NOMO-1 (cell line): ENCODE results near the gene IGSF21.

ENCODE experiments used
- DNase-seq, 2 experiments: peaks; one replicate each; lab custom pipeline; 2025; ENCODE audit not compliant: unreplicated experiment in 2 of 2; lab: John Stamatoyannopoulos, UW

The IGSF21 gene

GRCh38 chr1:18107369-18108298, at the start of gene IGSF21:
IGSF21 (plus strand) TSS chr1:18107798; CDS start chr1:18108129, 331 bp downstream.
- DNase-seq = no peak

- DNase-seq = no peak
These were observed 49.2 kb upstream of the IGSF21 start for GRCh38 chr1:18058206-18058921.

DNA sequence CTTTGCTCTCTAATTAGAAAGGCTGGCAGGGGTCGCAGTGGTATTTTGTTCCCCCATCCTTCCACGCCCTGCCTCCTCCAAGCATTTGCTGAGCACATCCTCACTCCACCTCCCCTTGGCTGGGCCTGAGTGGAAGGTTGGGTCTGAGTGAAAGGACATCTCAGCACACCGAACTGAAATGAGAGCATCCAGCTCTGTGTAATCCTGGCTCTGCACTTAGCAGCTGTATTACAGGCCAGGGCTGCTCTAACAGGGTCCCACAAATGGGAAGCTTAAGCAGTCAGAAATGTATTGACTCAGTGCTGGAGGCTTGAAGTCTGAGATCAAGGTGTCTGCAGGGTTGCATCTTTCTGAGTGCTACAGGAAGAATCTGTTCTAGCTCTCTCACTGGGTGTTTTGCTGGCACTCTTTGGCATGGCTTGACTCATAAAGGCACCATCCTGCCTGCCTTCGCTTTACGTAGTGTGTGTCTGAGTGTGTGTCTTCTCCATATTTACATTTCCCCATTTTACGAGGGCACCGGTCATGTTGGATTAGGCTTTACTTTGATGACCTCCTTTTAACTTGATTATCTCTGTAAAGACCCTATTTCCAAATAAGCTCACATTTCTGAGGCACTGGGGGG, 48.5 kb upstream of the IGSF21 start:
- no peak for DNase-seq

DNA sequence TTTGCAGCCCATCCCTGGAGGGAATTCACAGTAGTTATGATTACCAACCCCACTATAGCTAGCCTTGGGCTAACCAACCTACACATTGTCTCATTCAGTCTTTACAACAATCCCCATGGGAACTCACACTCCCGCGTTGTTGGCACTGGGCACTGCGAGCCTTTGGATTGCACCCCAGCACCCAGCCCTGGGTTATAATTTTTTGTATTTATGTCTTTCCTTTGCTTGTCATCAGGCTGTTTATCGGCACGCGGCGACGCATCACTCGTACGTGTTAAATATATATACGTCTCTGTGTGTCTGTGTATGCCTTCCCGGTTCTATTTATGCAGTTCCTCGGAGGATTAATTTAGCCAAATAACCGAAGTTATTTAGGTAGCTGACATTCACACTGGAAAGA, 47.2 kb upstream of the IGSF21 start:
- no peak for DNase-seq

DNA sequence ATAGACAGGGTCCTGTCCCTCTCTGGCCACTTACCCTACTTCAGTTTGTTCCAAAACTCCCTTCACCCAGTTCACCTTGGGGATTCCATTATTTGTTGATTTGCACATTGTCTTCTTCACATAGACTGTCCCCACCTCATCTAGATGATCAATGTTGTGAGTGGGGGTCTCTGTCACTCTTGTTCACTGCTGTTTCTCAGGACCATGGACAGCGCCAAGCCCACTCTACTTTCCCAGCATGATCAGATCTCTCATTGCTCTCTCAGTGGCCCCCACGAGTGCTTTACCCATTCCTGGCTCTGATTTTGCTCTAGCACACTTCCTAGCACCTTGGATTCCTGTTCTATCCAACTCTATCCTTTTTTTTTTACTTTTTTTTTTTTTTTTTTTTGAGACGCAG, 45.4 kb upstream of the IGSF21 start:
- no peak for DNase-seq

- DNase-seq = no peak
These were observed 43.1 kb upstream of the IGSF21 start for GRCh38 chr1:18064534-18064933.

DNA sequence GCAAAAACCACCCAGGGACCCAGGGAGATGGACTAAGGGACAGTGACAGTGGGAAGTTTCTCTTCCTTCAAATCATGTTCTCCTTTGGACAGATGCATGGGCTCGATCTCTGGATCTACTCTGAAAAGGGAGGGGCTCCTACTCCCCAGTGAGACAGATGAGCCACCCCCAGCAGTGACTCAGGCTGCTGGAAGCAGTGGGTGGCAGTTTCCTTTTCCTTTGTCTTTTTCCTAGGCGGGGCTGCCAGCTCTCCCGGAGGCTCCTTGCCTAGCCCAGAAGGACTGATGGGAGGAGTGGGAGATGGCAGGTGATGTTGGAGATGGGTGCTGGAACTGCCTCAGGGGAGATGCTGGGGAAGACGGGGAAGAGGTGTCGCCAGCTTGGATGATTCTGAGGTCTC, 41.0 kb upstream of the IGSF21 start:
- no peak for DNase-seq

DNA sequence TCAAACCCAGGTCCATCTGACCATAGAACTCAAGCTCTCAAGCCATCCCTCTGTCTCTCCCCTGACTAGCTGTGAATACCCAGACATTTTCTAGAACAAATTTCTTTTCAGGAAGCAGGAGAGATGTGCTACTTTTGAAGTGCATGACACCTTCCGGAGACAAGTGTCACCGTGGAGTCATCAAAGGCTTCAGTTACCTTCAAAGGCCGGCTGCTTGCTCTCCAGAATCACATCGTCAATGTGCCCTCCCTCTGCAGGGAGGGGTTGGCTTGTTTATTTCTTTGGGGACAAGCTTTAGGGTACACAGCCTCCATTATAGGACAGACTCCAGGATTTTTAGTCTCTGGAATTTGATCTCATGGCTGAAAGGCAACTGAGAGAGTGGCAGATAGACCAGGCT, 37.7 kb upstream of the IGSF21 start:
- no peak for DNase-seq

DNA sequence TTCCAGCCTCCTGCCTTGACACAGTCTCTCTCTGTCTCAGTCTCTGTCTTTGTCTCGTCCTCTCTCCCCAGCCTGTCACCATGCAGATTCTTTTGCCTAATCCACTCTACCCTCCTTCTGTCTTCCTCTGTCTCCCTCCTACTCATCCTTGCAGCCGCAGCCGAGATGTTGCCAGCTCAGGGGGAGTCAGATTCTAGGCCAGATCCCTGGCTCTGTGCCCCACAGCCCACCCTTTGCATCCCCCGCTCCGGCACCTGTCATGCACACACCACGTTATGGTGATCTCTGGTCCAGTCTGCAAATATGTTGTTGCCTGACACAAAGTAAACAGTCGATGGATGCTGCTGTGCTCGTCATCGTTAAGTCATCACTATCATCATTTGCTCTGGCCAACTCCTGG, 35.5 kb upstream of the IGSF21 start:
- DNase-seq = no peak

- DNase-seq = no peak
These were observed 34.4 kb upstream of the IGSF21 start for GRCh38 chr1:18073066-18073642.

DNA sequence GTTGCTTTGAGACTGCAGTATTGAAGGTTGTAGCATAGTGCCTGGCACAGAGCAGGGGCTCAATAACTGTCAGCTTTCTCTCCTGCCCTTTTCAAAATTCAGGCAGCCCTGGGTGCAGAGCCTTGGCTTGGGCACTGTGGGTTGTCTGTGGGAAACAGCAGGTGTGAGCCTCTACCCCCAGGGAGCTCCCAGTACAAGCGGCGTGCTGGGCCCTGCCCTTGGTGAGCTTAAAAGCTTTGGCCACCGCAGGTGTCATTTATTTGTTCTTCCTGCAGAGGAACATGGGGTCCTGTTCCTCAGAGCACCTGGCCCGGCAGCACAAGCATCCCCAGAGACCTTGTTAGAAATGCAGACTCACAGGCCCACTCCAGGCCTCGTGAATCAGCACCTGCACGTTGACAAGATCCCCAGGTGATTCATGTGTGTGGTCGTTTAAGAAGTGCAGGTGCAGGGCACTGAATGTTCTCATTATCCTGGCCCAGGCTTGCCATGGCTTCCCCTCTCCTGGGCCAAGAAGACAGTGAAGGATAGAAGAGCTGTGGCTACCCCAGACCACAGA, 29.9 kb upstream of the IGSF21 start:
- no peak for DNase-seq

DNA sequence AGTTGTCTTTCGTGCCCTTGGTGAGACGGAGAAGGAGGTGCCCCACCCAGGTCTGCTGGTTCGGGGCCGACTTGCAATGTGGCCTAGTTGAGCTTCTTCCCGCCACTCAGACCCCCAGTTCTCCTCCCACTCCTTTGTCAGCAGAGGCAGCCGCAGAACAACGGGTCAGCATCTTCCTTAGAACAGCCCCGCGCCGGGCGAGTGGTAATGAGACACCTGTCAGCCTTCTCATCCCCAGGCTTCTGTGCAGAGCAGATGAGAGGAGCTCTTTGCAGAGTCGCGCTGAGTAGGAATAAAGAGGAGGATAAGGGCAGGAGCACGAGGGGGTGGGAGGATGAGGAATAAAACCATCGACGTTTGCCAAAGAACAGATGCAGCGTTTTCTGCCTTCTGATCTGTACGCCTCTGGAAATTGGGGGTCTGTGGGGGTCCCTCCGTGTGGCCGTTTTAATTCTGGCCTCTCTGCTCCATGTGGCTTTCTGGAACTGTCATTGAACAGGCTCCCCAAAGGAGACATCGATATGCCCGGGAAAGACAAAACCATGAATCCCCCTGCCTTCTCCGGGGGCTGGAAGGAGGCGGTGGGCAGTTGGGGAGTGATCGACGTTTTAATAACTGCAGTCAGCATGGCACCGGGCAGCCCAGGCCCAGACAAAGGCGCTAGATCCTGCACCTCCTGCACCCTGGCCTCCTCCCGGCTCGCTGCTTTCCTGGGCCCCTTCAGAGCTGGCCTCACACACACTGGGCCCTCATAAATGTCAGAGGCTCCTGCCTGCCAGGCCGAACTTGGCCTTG, 27.5 kb upstream of the IGSF21 start:
- DNase-seq = no peak

GRCh38 chr1:18085387-18086074, 22.1 kb upstream of the IGSF21 start:
- no peak for DNase-seq

DNA sequence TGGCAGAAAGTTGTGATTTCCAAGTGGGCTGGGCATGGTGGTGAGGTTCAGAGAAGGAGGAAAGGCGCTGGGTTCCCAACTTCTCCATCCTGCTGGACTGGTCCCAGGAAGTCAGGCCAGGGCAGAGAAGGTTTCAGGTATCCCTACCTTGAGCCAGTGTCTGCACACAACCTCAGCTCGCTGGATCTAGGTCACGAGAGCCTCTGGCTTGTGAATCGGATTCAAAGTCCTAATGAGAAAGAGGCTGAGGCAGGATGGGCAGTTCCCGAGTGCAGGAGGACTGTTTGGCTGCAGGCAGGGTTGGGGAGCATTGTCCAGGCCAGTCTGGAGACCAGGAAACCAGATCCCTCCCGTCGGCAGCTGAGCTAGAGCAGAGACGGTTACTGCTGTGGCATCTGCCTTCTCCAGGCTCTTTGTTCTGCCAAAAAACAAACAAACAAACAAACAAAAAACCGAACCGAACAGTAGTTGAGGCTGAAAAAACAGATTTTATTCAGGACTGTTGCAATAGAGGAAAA, 19.5 kb upstream of the IGSF21 start:
- no peak for DNase-seq

GRCh38 chr1:18089488-18089887, 18.1 kb upstream of the IGSF21 start:
- DNase-seq = no peak

DNA sequence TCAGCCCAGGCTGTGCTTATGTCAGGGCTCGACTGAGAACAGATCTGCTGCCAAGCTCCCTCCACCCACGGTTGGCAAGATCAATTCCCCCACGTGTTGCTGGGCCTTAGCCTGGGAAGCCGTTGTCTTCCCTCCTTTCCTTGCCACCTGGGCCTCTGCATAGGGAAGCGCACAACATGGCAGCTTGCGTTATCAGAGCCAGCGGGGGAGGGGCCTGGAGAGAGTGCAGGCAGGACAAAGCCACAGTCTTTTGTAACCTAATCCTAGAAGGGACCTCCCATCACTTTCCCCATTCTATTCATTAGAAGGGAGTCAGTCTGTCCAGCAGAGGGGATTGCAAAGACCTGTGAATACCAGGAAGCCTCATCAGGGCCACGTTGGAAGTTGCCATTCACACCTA, 17.0 kb upstream of the IGSF21 start:
- DNase-seq = no peak

- DNase-seq = no peak
These were observed 15.7 kb upstream of the IGSF21 start for GRCh38 chr1:18091660-18092446.

DNA sequence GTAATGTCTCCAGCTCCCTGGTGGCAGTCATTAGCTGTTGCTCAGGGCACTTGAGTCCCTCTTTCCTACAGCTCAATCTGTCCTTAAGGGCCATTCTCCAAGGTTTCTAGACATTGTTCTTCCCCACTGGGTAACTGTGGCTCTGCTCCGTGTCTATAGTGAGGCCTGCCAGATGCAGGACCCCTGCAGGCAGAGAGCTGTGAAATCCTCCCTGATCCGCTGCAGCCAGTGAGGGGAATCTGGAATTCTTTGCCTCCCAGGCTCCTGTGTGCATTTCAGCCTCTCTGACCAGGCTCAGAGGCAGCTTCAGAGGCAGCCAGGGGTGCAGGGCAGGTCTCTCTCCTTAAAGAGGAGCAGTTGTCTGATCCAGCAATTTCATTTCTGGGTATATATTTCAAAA, 14.4 kb upstream of the IGSF21 start:
- DNase-seq = no peak

- no peak for DNase-seq
These were observed 14.0 kb upstream of the IGSF21 start for GRCh38 chr1:18093646-18094045.
